Retinal pigment epithelial cell (primary cell): ENCODE results near the gene SHROOM2.
A peak's percentile ranks its signal among the peaks of the same experiment; 100 is the strongest.
"Not testable (repeated sequence)": the region's sequence is repeated elsewhere in the genome, so short reads cannot be mapped to it uniquely, and the experiment has no call there.

Source experiments
- DNase-seq: peaks from one replicate; pipeline ENCODE4 v3.0.0-alpha.2; 2010; ENCODE audit warnings: low read depth
- H3K4me3 ChIP-seq: 2 replicates; pipeline ENCODE4 v1.5.1; 2011; ENCODE audit warnings: mild to moderate bottlenecking, low read length, control low read depth, moderate library complexity
- TF ChIP-seq, protein P1 (sequence below): conservative IDR thresholded peaks from 2 replicates; pipeline ENCODE4 v1.5.1; 2011; ENCODE audit warnings: low read depth, low read length, control low read depth, inconsistent platforms

SHROOM2 gene

DNA sequence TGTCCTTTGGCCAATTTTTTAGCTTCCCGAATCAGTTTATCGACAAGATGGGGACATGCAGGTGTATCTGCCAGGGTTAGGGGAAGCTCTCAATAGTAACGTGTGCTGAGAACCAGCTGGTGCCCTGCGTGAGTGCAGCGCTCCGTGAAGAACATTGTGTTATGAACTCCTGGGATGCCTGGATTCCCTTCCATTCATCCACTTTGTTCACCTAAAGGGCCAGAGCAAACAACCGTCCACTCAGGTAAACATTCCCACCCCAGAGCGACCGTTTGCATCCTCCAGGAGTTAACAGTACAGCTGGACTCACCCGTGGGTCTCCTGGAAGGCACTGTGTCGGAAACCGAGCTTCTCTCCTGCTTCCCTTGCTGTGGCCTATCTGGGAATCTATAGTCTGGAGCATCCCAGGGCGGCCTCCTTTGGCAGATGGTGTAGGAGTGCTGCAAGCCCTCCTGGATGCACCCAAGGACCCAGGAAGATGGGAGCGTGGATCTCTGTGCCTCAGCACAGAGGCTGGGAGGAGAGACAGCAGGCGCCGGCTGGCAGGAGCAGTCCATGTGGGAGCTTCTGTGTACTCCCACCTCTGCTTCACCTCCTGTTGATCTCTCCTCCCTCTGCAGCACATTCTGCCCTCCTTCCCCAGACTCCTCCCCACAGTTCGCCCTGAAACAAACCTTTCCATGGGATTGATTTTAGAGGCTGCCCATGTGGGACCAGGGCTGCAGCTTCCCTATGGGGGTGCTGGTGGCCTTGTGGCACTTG lies 62.7 kb downstream of the SHROOM2 start:
- TF ChIP-seq, protein P1, sequence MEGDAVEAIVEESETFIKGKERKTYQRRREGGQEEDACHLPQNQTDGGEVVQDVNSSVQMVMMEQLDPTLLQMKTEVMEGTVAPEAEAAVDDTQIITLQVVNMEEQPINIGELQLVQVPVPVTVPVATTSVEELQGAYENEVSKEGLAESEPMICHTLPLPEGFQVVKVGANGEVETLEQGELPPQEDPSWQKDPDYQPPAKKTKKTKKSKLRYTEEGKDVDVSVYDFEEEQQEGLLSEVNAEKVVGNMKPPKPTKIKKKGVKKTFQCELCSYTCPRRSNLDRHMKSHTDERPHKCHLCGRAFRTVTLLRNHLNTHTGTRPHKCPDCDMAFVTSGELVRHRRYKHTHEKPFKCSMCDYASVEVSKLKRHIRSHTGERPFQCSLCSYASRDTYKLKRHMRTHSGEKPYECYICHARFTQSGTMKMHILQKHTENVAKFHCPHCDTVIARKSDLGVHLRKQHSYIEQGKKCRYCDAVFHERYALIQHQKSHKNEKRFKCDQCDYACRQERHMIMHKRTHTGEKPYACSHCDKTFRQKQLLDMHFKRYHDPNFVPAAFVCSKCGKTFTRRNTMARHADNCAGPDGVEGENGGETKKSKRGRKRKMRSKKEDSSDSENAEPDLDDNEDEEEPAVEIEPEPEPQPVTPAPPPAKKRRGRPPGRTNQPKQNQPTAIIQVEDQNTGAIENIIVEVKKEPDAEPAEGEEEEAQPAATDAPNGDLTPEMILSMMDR, result no peak
- DNase-seq, result no peak
- no peak overlapping the region for H3K4me3 ChIP-seq

DNA sequence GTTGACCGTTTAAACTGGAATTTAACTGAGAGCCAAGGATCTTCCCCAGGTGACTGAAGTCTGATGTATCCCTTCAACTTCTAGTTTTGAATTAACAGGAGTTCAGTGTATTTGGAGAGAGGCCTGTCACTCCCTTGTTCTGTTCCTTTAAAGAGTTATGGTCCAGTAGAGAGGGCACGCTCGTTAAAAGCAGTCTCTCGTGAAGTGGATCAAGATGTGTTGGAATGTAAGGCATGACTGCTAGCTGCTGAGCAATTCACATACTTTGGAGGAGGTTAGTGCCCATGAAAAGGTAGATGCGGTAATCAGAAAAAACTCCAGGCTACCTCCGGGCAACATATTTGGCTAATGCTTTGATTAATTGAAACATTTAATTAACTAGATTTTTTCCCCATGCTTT lies 65.7 kb downstream of the SHROOM2 start:
- H3K4me3 ChIP-seq, result no peak overlapping the region
- DNase-seq, result peak; percentile 27
- TF ChIP-seq, protein P1, result no peak

DNA sequence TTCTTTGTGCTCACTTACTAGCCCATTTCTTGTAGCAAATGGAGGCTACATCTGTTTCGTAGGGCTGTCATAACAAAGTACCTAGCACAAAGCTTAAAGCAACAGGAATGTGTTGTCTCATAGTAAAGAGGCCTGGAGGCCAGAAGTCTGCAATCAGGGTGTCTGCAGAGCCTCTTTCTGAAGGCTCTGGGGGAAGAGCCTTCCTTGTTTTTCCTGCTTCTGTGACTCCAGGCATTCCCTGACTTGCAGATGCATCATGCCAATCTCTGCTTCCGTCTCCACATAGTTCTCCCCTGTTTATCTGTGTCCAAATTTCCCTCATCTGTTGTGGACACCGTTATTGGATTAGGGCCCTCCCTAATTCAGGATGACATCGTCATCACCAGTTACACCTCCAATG lies 67.1 kb downstream of the SHROOM2 start:
- no peak for DNase-seq
- TF ChIP-seq, protein P1, result no peak
- H3K4me3 ChIP-seq, result no peak overlapping the region

DNA sequence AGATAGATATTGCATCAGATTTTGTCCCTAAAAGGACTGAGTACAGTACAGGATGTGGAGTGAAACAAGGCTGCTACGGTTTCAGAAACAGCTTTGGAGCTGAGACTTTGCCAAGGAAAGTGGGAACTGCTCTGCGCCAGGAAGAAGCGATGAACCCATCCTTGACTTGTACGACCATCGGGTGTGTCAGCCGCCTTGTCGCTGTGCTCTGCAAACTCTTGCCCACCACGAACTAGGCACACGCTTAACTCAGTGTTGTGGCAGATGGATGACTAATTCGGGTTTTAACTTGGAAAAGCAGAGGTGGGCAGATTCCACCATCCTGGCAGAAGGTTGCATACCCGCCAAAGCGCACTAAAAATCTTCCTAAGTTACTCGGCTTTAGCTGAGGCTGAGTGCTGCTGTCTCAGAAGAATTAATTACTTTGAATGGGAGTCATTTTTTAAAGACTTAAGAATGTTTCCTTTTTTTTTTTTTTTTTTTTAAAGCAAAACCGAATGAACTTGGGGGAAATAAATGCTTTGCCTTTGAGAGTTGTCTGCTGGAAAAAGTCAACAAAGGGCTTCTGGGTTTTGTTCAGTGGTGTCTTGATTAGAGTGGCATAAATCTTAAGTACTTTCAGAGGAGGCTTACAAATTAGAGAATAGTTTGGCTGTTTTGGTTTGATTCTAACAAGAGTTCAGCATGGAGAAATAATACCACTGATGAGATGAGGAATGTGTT lies 69.5 kb downstream of the SHROOM2 start:
- TF ChIP-seq, protein P1, result no peak
- no peak overlapping the region for H3K4me3 ChIP-seq
- DNase-seq, result no peak

DNA sequence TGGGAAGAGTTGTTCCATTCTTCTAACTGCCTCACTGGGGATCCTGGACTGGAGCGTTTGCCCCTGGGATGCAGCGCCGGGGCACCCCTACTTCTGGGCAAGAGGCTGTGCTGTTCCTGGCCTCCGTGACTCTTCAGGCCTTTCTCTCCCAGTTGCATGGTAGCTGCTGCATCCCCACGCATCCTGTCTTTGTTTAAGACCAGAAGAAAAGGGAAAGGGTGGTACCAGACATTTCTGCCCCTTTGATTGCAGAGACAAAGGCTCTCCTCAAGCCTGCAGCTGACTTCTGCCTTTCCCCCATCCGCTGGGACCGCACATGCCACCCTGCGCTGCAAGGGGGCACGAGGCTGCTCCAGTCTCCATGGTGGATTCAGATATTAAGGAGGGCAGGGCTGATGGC lies 70.4 kb downstream of the SHROOM2 start:
- H3K4me3 ChIP-seq, result no peak overlapping the region
- DNase-seq, result no peak
- TF ChIP-seq, protein P1, result no peak

DNA sequence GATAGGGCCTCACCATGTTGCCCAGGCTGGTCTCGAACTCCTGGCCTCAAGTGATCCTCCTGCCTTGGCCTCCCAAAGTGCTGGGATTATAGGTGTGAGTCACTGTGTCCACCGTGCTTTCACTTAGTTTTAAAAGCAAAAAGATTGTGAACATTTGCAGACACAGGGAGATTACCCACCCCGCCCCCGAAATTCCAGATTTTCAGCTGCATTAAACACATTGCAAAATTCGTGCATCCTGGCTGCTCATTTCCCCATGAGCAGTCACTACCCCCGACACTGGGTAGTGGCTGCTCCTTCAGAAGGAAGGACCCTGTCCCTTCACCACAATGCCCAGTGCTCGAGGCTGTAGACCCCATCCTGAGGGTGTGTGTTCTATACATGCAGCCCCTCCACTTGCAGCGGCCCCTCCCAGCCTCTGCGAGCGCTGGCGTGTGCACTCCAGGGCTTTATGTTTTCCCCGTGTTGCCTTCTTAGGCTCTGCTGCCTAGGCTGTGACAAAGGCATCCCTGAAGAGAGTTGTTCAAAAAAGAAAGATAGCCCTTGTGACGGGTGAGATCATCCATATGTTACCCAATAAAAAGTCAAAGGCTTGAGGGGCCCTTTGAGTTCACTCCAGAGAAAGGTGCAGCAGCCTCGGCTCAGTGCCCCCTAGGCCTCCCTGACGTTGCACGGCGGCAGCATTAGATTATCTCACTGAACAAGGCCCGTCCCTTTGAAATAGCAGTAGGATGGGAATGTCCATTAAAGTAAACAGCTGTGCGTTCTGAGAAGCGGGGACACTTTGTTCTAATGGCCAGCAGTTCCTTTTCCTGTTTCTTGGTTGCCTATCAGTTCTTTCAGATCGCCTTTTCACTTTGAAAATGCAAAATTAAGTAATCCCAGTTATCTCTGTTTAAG lies 71.6 kb downstream of the SHROOM2 start:
- no peak overlapping the region for H3K4me3 ChIP-seq
- TF ChIP-seq, protein P1, result no peak
- DNase-seq, result no peak

DNA sequence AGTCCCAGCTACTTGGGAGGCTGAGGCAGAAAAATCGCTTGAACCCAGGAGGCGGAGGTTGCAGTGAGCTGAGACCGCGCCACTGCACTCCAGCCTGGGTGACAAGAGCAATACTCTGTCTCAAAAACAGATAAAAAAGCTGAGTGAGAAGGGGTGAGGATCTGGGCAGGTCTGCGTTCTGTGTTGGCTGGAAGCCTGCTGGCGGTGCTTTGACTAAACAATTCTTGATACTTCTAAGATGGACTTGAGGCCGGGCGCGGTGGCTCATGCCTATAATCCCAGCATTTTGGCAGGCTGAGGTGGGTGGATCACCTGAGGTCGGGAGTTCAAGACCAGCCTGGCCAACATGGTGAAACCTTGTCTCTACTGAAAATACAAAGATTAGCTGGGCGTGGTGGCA lies 72.5 kb downstream of the SHROOM2 start:
- not testable (repeated sequence) for DNase-seq, H3K4me3 ChIP-seq
